Right renal pelvis (tissue), 4 donors: ENCODE data around the gene KCNK4. TPM values are rescaled to one million over a fixed set of nuclear protein-coding genes. Genes with fewer than 3 reads are reported as not detected.
A peak's percentile ranks its signal among the peaks of the same experiment; 100 is the strongest.

ENCODE experiments used
- DNase-seq, 4 donors: peaks; one replicate each; pipeline ENCODE4 v3.0.0-alpha.2; 2013; ENCODE audit warnings: low read depth in 4 of 4, low spot score in 3 of 4, missing footprints in 1 of 4
- polyA plus RNA-seq, 4 donors: library from polyadenylated mRNA; unstranded; fragments of 120-200 nt; gene quantifications; one replicate each; pipeline ENCODE4 v1.2.1, GENCODE V29; 2013; ENCODE audit not compliant: insufficient read length in 4 of 4

Gene KCNK4
- polyA plus RNA-seq, 4 donors, result 0.08 TPM; not detected in 3

- no peak for DNase-seq
Measured at GRCh38 chr11:64340671-64341335, 49.7 kb downstream of the KCNK4 start.

DNA sequence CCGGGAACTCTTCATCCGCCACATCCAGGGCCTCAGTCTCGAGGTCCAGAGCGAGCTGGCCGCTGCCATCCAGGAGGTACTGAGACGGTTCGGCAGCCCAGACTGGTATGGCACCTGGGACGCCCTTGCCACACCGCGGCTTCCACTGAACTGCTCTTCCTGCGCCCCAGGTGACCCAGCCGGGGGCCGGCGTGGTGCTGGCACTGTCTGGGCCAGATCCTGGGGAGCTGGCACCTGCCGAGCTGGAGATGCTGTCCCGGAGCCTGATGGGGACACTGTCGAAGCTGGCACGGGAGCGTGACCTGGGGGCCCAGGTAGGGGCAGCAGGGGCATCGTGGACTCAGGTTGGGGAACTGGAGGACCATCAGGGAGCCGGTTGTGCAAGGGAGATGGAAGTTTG, 50.3 kb downstream of the KCNK4 start:
- no peak for DNase-seq

DNA sequence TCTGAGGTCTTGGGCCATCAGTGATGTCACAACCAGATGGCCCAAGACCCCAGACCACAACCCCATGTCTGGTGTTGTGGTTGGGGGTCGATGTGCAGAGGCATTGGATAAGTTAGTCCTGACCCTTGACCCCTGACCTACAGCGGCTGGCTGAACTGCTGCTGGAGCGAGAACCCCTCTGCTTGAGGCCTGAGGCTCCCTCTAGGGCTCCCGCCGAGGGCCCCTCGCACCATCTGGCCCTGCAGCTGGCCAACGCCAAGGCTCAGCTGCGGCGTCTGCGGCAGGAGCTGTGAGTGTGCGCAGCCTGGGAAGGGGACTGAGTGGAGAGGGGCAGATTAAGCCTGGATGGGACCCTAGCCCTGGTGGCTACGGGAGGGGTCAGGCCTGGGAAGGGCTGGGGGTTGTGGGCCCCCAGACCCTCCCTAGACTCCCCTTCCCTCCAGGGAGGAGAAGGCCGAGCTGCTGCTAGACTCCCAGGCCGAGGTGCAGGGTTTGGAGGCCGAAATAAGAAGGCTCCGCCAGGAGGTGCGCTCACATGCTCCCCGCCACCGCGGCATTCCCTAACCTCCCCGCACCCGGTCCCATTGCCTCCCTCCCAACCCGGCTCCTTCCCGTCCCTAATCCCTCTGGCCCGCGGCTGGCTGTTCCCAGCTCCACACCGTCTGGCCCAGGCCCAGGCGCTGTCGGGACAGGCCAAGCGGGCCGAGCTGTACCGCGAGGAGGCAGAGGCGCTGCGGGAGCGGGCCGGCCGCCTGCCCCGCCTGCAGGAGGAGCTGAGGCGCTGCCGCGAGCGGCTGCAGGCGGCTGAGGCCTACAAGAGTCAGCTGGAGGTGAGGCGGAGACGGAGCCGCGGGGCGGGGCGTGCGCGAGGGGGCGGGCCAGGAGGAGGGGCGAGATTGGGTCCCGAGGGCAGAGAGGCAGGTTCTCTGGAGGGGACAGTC, 51.0 kb downstream of the KCNK4 start:
- peak in 2 of 4 donors; percentile 63 to 72 for DNase-seq

DNA sequence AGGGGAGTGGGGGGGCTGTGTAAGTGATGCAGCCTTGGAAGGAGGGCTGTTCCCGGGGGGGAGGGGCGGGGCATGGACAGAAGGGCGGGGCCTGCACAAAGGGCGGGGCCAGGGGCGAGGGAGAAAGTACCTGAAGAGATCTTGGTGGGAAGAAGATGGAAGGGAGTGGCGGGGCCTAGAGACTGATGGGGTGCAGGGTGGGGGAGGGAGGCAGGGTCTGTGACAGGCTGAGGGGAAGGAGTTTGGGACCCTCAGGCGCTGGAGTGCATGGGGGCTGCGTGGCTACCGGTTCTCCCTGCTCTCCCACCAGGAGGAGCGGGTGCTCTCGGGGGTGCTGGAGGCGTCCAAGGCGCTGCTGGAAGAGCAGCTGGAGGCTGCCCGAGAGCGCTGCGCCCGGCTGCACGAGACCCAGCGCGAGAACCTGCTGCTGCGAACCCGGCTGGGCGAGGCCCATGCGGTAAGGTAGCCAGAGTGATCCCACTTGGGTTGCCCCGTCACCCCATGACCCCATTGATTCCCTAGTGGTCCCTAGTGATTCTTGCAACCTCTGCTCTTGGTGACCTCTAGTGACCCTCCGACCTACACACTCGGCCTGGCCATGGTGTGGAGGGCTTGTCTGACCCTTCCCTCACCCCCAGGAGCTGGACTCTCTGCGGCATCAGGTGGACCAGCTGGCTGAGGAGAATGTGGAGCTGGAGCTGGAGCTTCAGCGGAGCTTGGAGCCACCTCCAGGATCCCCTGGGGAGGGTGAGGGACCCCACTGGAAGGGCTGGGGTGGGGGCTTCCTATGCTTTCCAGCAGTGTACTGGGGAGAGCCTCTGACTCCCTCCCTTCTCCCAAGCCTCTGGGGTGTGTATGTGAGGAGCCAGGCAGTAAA, 52.0 kb downstream of the KCNK4 start:
- DNase-seq, result no peak

GRCh38 chr11:64343767-64344559, 52.9 kb downstream of the KCNK4 start:
- DNase-seq, result no peak

GRCh38 chr11:64344787-64345186, 53.7 kb downstream of the KCNK4 start:
- no peak for DNase-seq

- no peak for DNase-seq
Measured at GRCh38 chr11:64347193-64347867, 56.2 kb downstream of the KCNK4 start.

DNA sequence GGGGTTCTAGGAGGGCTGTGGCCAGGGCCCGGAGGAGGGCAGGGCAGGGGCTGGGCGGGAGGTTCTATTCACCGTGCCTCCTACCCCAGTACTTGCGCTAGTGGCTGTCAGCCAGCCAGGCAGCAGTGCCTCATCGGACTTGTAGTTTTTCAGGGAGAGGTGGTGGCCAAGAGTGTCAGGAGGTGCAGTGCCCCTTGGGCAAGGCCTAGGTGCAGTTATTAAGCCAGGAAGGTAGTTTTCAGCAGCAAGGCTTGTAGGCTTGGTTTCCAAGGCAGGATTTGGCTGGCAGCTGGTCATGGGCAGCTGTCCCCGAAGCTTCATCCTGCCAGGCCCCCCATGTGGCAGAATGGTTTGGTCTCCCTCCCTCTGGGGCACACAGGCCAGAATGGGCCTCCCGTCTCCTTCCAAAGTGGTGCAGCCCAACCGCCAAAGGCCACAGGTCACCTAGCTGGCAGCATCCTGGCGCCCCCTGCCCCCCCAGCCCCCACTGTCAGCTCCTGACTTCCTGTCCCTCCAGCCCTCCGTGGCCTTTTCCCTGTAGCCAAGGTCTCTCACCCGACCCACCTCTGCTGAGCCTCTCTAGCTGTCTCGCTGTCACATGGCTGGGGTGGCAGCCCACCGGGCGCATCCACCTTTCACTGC, 57.4 kb downstream of the KCNK4 start:
- no peak for DNase-seq

GRCh38 chr11:64349025-64349387, 57.9 kb downstream of the KCNK4 start:
- DNase-seq, result no peak

GRCh38 chr11:64349404-64349803, 58.3 kb downstream of the KCNK4 start:
- no peak for DNase-seq

Other genes with a start within 250 kb of the KCNK4 start
- 10 to 100 TPM; 13.6 to 18.9 (median 14.1) TPM for gene MACROD1, start 125.2 kb upstream of the KCNK4 start, polyA plus RNA-seq
- gene STIP1, start 105.1 kb upstream of the KCNK4 start, polyA plus RNA-seq, result 100 to 1,000 TPM; 188 to 239 (median 197) TPM
- 1 to 10 TPM; 5.0 to 9.2 (median 5.8) TPM for gene FERMT3, start 84.6 kb upstream of the KCNK4 start, polyA plus RNA-seq
- 10 to 100 TPM; 41.9 to 52.0 (median 44.9) TPM for gene TRPT1, start 65.1 kb upstream of the KCNK4 start, polyA plus RNA-seq
- gene NUDT22, start 65.0 kb upstream of the KCNK4 start, polyA plus RNA-seq, result 10 to 100 TPM; 20.1 to 31.8 (median 22.9) TPM
- gene DNAJC4, start 60.8 kb upstream of the KCNK4 start, polyA plus RNA-seq, result 10 to 100 TPM; 62.1 to 75.6 (median 63.9) TPM
- 10 to 100 TPM; 80.7 to 98.7 (median 93.8) TPM for gene VEGFB, start 56.7 kb upstream of the KCNK4 start, polyA plus RNA-seq
- 100 to 1,000 TPM in 1 of 4 donors, 10 to 100 TPM in 3; 76.2 to 109 (median 85.7) TPM for gene FKBP2, start 50.2 kb upstream of the KCNK4 start, polyA plus RNA-seq
- 10 to 100 TPM; 61.9 to 88.4 (median 74.0) TPM for gene PPP1R14B, start 44.4 kb upstream of the KCNK4 start, polyA plus RNA-seq
- 10 to 100 TPM; 12.2 to 15.1 (median 13.8) TPM for gene PLCB3, start 39.8 kb upstream of the KCNK4 start, polyA plus RNA-seq
- gene BAD, start 6.6 kb upstream of the KCNK4 start, polyA plus RNA-seq, result 10 to 100 TPM; 44.2 to 69.5 (median 49.2) TPM
- 10 to 100 TPM; 30.3 to 46.9 (median 35.1) TPM for gene GPR137, start 5.5 kb upstream of the KCNK4 start, polyA plus RNA-seq
- under 1 TPM in 1 of 4 donors, not detected in 3; 0.29 TPM for gene CATSPERZ, start 9.1 kb downstream of the KCNK4 start, polyA plus RNA-seq
- gene ESRRA, start 14.2 kb downstream of the KCNK4 start, polyA plus RNA-seq, result 10 to 100 TPM; 17.9 to 27.7 (median 18.5) TPM
- gene TRMT112, start 26.3 kb downstream of the KCNK4 start, polyA plus RNA-seq, result 100 to 1,000 TPM; 214 to 270 (median 239) TPM
- gene PRDX5, start 26.8 kb downstream of the KCNK4 start, polyA plus RNA-seq, result 100 to 1,000 TPM; 183 to 250 (median 192) TPM
- 1 to 10 TPM; 2.1 to 3.2 (median 2.9) TPM for gene CCDC88B, start 48.9 kb downstream of the KCNK4 start, polyA plus RNA-seq
- gene RPS6KA4, start 67.9 kb downstream of the KCNK4 start, polyA plus RNA-seq, result 10 to 100 TPM; 10.5 to 15.4 (median 11.5) TPM